Testis (tissue), 2 donors: Measurements from ENCODE around the gene CDH13.

Experiments
- CTCF ChIP-seq, 3 experiments: fragments of 450-650 bp in 2 of 3; fragments of 200-600 bp in 1 of 3; sonication (generic) in 1 of 3; IDR thresholded peaks; one replicate each; pipeline ENCODE4 v1.5.1; 2016 to 2019; ENCODE audit warnings: antibody characterized with exemption in 3 of 3, mild to moderate bottlenecking in 2 of 3, moderate library complexity in 1 of 3
- POLR2A ChIP-seq: fragments of 450-650 bp; IDR thresholded peaks from one replicate; pipeline ENCODE4 v1.6.1; 2017; ENCODE audit warnings: antibody characterized with exemption, mild to moderate bottlenecking, moderate library complexity

GRCh38 chr16:83031524-83031923 lies 404.8 kb downstream of the CDH13 start:
- TF ChIP-seq POLR2A (no peak), CTCF (IDR thresholded peaks at IDR 0.05) (no peak)
